Neural cell (in vitro differentiated cells): ENCODE data around the gene TANGO6.

ENCODE experiments used
- EP300 ChIP-seq: fragments of 450-650 bp; conservative IDR thresholded peaks from 2 replicates; pipeline ENCODE4 v1.6.1; 2014; ENCODE audit warnings: antibody characterized with exemption, mild to moderate bottlenecking, moderate library complexity; ENCODE audit not compliant: poor library complexity, severe bottlenecking
- EZH2 ChIP-seq: fragments of 200-600, 300-800 bp; shearing (Covaris generic), sonication (generic); IDR thresholded peaks from 2 replicates; pipeline ENCODE4 v1.6.1; 2014; ENCODE audit warnings: antibody characterized with exemption, low read length, borderline replicate concordance, mild to moderate bottlenecking; ENCODE audit not compliant: insufficient read depth, poor library complexity, severe bottlenecking
- MXI1 ChIP-seq: fragments of 450-650 bp; conservative IDR thresholded peaks from 2 replicates; pipeline ENCODE4 v1.6.1; 2014; ENCODE audit warnings: antibody characterized with exemption, mild to moderate bottlenecking; ENCODE audit not compliant: poor library complexity, severe bottlenecking
- POLR2AphosphoS5 ChIP-seq: IDR thresholded peaks from 2 replicates; pipeline ENCODE4 v1.6.1; 2012
- TAF1 ChIP-seq: IDR thresholded peaks from 2 replicates; pipeline ENCODE4 v1.6.1; 2012; ENCODE audit warnings: low read depth
- TF ChIP-seq, protein P1 (sequence below): IDR thresholded peaks from 2 replicates; pipeline ENCODE4 v1.6.1; 2012; ENCODE audit warnings: borderline replicate concordance
- TF ChIP-seq, protein P2 (sequence below): fragments of 450-650 bp; IDR thresholded peaks from 2 replicates; pipeline ENCODE4 v1.5.1; 2014; ENCODE audit warnings: antibody characterized with exemption, mild to moderate bottlenecking, moderate library complexity; ENCODE audit not compliant: poor library complexity, severe bottlenecking

DNA sequence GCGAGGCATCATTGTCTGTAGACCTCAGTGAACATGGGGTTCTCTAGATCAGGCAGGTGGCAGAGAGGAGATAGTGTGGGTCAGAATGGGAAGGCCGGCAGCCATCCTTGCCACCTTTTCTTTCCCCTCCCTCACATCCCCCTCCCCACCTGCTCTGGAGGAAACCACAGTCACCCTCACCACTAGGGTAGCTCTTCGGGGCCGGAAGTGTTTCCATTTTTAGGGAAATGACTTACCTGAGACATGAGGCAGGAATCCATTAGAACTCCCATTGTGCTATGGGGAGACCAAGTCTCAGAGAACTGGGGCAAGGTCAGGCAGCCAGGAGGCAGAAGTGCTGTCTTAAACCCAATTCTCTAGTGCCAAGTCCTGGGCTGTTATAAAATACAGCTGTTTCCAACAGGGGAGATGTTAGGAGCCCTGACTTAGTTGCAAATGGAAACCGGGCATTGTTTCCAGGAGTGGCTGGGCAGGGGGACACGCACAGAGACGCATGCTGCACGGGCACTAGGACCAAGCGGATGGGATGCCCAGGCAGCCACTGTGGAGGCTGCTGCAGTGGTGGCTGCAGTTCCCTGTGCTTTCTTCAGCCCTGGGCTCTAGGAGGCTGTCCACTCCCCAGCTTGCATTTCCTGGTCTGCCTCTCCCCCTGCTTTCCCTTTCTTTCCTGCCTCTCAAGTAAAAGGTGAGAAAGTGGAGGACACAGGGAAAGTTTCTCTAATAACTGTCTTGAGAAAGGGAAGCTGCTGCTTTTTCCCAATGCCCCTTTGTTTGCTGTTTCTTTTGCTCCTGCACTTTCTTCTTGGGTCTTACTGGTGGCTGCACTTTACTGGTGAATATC lies 265.0 kb downstream of the TANGO6 start:
- TF ChIP-seq TAF1 (no peak), POLR2AphosphoS5 (no peak), EP300 (no peak), EZH2 (no peak), MXI1 (peak; percentile 40)
- TF ChIP-seq, protein P1, sequence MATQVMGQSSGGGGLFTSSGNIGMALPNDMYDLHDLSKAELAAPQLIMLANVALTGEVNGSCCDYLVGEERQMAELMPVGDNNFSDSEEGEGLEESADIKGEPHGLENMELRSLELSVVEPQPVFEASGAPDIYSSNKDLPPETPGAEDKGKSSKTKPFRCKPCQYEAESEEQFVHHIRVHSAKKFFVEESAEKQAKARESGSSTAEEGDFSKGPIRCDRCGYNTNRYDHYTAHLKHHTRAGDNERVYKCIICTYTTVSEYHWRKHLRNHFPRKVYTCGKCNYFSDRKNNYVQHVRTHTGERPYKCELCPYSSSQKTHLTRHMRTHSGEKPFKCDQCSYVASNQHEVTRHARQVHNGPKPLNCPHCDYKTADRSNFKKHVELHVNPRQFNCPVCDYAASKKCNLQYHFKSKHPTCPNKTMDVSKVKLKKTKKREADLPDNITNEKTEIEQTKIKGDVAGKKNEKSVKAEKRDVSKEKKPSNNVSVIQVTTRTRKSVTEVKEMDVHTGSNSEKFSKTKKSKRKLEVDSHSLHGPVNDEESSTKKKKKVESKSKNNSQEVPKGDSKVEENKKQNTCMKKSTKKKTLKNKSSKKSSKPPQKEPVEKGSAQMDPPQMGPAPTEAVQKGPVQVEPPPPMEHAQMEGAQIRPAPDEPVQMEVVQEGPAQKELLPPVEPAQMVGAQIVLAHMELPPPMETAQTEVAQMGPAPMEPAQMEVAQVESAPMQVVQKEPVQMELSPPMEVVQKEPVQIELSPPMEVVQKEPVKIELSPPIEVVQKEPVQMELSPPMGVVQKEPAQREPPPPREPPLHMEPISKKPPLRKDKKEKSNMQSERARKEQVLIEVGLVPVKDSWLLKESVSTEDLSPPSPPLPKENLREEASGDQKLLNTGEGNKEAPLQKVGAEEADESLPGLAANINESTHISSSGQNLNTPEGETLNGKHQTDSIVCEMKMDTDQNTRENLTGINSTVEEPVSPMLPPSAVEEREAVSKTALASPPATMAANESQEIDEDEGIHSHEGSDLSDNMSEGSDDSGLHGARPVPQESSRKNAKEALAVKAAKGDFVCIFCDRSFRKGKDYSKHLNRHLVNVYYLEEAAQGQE = no peak
- TF ChIP-seq, protein P2, sequence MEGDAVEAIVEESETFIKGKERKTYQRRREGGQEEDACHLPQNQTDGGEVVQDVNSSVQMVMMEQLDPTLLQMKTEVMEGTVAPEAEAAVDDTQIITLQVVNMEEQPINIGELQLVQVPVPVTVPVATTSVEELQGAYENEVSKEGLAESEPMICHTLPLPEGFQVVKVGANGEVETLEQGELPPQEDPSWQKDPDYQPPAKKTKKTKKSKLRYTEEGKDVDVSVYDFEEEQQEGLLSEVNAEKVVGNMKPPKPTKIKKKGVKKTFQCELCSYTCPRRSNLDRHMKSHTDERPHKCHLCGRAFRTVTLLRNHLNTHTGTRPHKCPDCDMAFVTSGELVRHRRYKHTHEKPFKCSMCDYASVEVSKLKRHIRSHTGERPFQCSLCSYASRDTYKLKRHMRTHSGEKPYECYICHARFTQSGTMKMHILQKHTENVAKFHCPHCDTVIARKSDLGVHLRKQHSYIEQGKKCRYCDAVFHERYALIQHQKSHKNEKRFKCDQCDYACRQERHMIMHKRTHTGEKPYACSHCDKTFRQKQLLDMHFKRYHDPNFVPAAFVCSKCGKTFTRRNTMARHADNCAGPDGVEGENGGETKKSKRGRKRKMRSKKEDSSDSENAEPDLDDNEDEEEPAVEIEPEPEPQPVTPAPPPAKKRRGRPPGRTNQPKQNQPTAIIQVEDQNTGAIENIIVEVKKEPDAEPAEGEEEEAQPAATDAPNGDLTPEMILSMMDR = peak; percentile 37
